HepG2 (cell line): ENCODE measurements around the gene EXOC3. TPM values are rescaled to one million over a fixed set of nuclear protein-coding genes. Genes with fewer than 3 reads are reported as not detected.
A peak's percentile ranks its signal among the peaks of the same experiment; 100 is the strongest.

Experiments used
- FOXP1 ChIP-seq, 2 experiments: fragments of 450-650 bp in 1 of 2; IDR thresholded peaks; 2 replicates each; pipeline ENCODE4 v1.6.1; 2017 to 2018; ENCODE audit warnings: antibody characterized with exemption in 1 of 2
- IKZF4 ChIP-seq: sonication (generic); formaldehyde crosslinking; IDR thresholded peaks from 2 replicates; pipeline ENCODE4 v1.5.1; 2020; ENCODE audit warnings: borderline replicate concordance, mild to moderate bottlenecking, low read depth, missing genetic modification reagents; ENCODE audit errors: not compliant biosample characterization
- LBX2 ChIP-seq: sonication (generic); formaldehyde crosslinking; IDR thresholded peaks from 2 replicates; pipeline ENCODE4 v1.5.0; 2020; ENCODE audit warnings: missing genetic modification reagents, mild to moderate bottlenecking, borderline replicate concordance
- PRDM15 ChIP-seq: sonication (generic); formaldehyde crosslinking; IDR thresholded peaks from 2 replicates; pipeline ENCODE4 v1.4.0; 2020; ENCODE audit warnings: missing genetic modification reagents
- PTBP1 ChIP-seq: fragments of 200-400 bp; formaldehyde crosslinking; IDR thresholded peaks from 2 replicates; pipeline ENCODE4 v1.6.1; 2018; ENCODE audit warnings: low read length, low read depth; ENCODE audit not compliant: poor library complexity, severe bottlenecking
- RFX1 ChIP-seq: fragments of 450-650 bp; IDR thresholded peaks from 2 replicates; pipeline ENCODE4 v1.6.1; 2017
- ZNF281 ChIP-seq: sonication (generic); formaldehyde crosslinking; IDR thresholded peaks from 2 replicates; pipeline ENCODE4 v1.4.0; 2020; ENCODE audit warnings: missing genetic modification reagents, borderline replicate concordance
- polyA plus RNA-seq, 8 experiments: library from polyadenylated mRNA; depleted of rRNA in 3 of 8; stranded (reverse) in 7 of 8; unstranded in 1 of 8; fragments of >200 nt; fragmentation: Illumina TruSeq in 4 of 8; extraction: Trizol in 4 of 8; gene quantifications; 2 replicates each; pipeline versions ENCODE4 v1.2.1 to v1.2.3, GENCODE V29; 2011 to 2016; ENCODE audit warnings: low read depth in 4 of 8, missing spikeins in 1 of 8, mixed read lengths in 1 of 8; ENCODE audit not compliant: insufficient read depth in 1 of 8
- total RNA-seq, 5 experiments: library from RNA; depleted of rRNA; stranded (reverse); fragments of >200 nt; fragmentation: Illumina TruSeq; extraction: Trizol; gene quantifications; 2 replicates each; pipeline ENCODE4 v1.2.3, GENCODE V29; 2016; ENCODE audit warnings: low read depth in 1 of 5
- TF ChIP-seq, protein P1 (sequence below): IDR thresholded peaks from 2 replicates; pipeline ENCODE4 v1.6.1; 2016; ENCODE audit warnings: control low read depth
- TF ChIP-seq, protein P2 (sequence below): sonication (generic); formaldehyde crosslinking; IDR thresholded peaks from 2 replicates; pipeline ENCODE4 v1.4.0; 2020; ENCODE audit warnings: missing genetic modification reagents

Gene EXOC3
- total and polyA plus RNA-seq, 2 of the 13 experiments (the other 11 are each of a cell fraction or from before 2014, with no cell fraction given) = 9.2 to 20.5 TPM

DNA sequence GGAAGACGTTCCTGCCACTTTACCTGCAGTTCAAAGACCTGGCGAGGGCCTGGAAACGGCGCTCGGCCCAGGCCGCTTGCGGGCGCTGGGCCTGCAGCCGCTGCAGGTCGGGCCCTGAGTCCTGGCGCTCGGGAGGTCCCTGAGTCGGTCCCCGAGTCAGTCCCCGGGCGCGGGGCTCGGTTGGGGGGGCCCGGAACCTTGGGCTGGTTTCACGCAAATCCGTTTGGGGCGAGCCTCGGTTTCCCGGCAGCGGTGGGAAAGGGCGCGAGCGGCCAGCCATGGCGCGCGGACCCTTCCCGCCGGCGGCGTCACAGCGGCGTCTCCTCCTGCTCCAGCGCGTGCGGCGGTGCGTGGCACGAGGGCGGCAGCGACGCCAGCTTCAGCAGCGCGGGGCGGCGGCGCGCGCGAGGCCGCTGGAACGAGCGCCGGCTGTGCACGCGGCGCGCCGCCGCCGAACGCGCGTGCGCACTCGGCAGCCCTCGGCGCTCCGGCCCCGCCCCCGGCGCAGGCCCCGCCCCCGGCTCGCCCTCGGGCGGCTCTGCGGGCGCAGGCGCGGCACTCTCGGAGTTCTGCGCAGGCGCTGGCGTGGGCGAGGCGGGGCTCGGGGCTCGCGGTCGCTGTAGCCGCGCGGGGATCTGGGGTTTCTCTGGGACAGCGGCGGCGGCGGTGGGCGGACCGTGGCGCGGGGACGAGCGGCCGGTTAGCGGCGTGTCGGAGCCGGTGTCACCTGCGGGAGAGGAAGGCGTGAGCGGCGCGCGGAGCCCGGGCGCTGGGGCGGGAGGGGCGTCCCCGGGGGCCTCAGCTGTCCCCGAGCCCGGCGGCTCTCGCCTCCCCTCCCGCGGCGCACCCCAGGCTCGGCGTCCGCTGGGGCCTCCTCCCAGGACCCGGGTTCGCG is 29.9 kb downstream of the EXOC3 start (continued):
- TF ChIP-seq ZNF281 (CRISPR knock-in tag) (peak; percentile 43; the same call in 1 of the 2 replicates), FOXP1 (IDR thresholded peaks at IDR 0.05) (no peak), FOXP1 (CRISPR knock-in tag; IDR thresholded peaks at IDR 0.05) (no peak), PRDM15 (CRISPR knock-in tag) (peak; percentile 84), LBX2 (CRISPR knock-in tag) (peak; percentile 99; the same call in 1 of the 2 replicates), IKZF4 (CRISPR knock-in tag) (peak; percentile 99), PTBP1 (no peak), RFX1 (no peak)
- TF ChIP-seq, protein P1, sequence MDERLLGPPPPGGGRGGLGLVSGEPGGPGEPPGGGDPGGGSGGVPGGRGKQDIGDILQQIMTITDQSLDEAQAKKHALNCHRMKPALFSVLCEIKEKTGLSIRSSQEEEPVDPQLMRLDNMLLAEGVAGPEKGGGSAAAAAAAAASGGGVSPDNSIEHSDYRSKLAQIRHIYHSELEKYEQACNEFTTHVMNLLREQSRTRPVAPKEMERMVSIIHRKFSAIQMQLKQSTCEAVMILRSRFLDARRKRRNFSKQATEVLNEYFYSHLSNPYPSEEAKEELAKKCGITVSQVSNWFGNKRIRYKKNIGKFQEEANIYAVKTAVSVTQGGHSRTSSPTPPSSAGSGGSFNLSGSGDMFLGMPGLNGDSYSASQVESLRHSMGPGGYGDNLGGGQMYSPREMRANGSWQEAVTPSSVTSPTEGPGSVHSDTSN (CRISPR knock-in tag) = no peak
- TF ChIP-seq, protein P2, sequence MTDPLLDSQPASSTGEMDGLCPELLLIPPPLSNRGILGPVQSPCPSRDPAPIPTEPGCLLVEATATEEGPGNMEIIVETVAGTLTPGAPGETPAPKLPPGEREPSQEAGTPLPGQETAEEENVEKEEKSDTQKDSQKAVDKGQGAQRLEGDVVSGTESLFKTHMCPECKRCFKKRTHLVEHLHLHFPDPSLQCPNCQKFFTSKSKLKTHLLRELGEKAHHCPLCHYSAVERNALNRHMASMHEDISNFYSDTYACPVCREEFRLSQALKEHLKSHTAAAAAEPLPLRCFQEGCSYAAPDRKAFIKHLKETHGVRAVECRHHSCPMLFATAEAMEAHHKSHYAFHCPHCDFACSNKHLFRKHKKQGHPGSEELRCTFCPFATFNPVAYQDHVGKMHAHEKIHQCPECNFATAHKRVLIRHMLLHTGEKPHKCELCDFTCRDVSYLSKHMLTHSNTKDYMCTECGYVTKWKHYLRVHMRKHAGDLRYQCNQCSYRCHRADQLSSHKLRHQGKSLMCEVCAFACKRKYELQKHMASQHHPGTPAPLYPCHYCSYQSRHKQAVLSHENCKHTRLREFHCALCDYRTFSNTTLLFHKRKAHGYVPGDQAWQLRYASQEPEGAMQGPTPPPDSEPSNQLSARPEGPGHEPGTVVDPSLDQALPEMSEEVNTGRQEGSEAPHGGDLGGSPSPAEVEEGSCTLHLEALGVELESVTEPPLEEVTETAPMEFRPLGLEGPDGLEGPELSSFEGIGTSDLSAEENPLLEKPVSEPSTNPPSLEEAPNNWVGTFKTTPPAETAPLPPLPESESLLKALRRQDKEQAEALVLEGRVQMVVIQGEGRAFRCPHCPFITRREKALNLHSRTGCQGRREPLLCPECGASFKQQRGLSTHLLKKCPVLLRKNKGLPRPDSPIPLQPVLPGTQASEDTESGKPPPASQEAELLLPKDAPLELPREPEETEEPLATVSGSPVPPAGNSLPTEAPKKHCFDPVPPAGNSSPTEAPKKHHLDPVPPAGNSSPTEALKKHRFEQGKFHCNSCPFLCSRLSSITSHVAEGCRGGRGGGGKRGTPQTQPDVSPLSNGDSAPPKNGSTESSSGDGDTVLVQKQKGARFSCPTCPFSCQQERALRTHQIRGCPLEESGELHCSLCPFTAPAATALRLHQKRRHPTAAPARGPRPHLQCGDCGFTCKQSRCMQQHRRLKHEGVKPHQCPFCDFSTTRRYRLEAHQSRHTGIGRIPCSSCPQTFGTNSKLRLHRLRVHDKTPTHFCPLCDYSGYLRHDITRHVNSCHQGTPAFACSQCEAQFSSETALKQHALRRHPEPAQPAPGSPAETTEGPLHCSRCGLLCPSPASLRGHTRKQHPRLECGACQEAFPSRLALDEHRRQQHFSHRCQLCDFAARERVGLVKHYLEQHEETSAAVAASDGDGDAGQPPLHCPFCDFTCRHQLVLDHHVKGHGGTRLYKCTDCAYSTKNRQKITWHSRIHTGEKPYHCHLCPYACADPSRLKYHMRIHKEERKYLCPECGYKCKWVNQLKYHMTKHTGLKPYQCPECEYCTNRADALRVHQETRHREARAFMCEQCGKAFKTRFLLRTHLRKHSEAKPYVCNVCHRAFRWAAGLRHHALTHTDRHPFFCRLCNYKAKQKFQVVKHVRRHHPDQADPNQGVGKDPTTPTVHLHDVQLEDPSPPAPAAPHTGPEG (CRISPR knock-in tag) = peak; percentile 82; the same call in 1 of the 2 replicates
